K562 (cell line): Measurements from ENCODE around the gene MEIS2. TPM values are rescaled to one million over a fixed set of nuclear protein-coding genes. Genes with fewer than 3 reads are reported as not detected.

Source experiments
- CXXC5 ChIP-seq: fragments of 250-450 bp; sonication (Bioruptor Pico); IDR thresholded peaks from 2 replicates; pipeline ENCODE4 v1.8.0; 2022; ENCODE audit warnings: inconsistent platforms, mild to moderate bottlenecking, moderate library complexity
- ETV6 ChIP-seq, 3 experiments: fragments of 150-350 bp in 1 of 3; sonication (generic) in 1 of 3; formaldehyde crosslinking in 1 of 3; IDR thresholded peaks; 2 replicates each; pipeline versions ENCODE4 v1.6.1 to v1.8.0; 2014 to 2022; ENCODE audit warnings: borderline replicate concordance in 2 of 3, low read depth in 2 of 3, antibody characterized with exemption in 1 of 3, low read length in 1 of 3, mild to moderate bottlenecking in 1 of 3, missing genetic modification reagents in 1 of 3
- MEF2D ChIP-seq: conservative IDR thresholded peaks from 2 replicates; pipeline ENCODE4 v1.6.1; 2016; ENCODE audit warnings: low read depth, missing genetic modification characterization, missing compliant biosample characterization
- NR2C1 ChIP-seq, 2 experiments: fragments of 450-650 bp; IDR thresholded peaks; 2 replicates each; pipeline ENCODE4 v1.6.1; 2017; ENCODE audit warnings: mild to moderate bottlenecking in 2 of 2, antibody characterized with exemption in 1 of 2, inconsistent platforms in 1 of 2, missing compliant biosample characterization in 1 of 2, missing genetic modification characterization in 1 of 2
- RBM17 ChIP-seq: fragments of 200-400 bp; formaldehyde crosslinking; IDR thresholded peaks from 2 replicates; pipeline ENCODE4 v1.6.1; 2017; ENCODE audit warnings: low read depth, mild to moderate bottlenecking, low read length, borderline replicate concordance
- TAL1 ChIP-seq: fragments of 450-650 bp; IDR thresholded peaks from 2 replicates; pipeline ENCODE4 v1.6.1; 2016; ENCODE audit warnings: mild to moderate bottlenecking
- U2AF1 ChIP-seq: fragments of 200-400 bp; formaldehyde crosslinking; optimal IDR thresholded peaks from 2 replicates; pipeline ENCODE3; 2017; ENCODE audit warnings: mild to moderate bottlenecking, low read depth, low read length, moderate library complexity
- ZNF175 ChIP-seq: fragments of 200-800 bp; sonication (Bioruptor generic); IDR thresholded peaks from 2 replicates; pipeline ENCODE4 v1.6.1; 2016; ENCODE audit warnings: low read depth, mild to moderate bottlenecking, missing genetic modification characterization, missing compliant biosample characterization
- ZNF41 ChIP-seq: fragments of 250-450 bp; sonication (Bioruptor Pico); conservative IDR thresholded peaks from 2 replicates; pipeline ENCODE4 v1.4.0; 2020; ENCODE audit warnings: mild to moderate bottlenecking
- polyA plus RNA-seq, 8 experiments: library from polyadenylated mRNA; depleted of rRNA in 4 of 8; stranded (reverse) in 5 of 8; unstranded in 3 of 8; fragments of >200 nt; fragmentation: Nextera tagmentation in 2 of 8; fragmentation: Illumina TruSeq in 1 of 8; extraction: Ambion mirVana in 2 of 8; extraction: Trizol in 1 of 8; gene quantifications; 2 replicates each; pipeline versions ENCODE4 v1.2.1 to v1.2.3, GENCODE V29; 2011 to 2014; ENCODE audit warnings: inconsistent platforms in 1 of 8, missing spikeins in 1 of 8
- total RNA-seq, 7 experiments: library from RNA; depleted of rRNA in 6 of 7; stranded (reverse); fragments of >200 nt in 6 of 7; fragmentation: Illumina TruSeq in 2 of 7; extraction: Trizol in 2 of 7; gene quantifications; 2 replicates each; pipeline versions ENCODE4 v1.2.1 to v1.2.3, GENCODE V29; 2011 to 2021; ENCODE audit warnings: low replicate concordance in 1 of 7
- TF ChIP-seq, protein P1 (sequence below): fragments of 200-800 bp; sonication (Bioruptor generic); IDR thresholded peaks from 2 replicates; pipeline ENCODE4 v1.6.1; 2017; ENCODE audit warnings: missing genetic modification characterization, missing compliant biosample characterization
- TF ChIP-seq, protein P2 (sequence below), 2 experiments: fragments of 200-800 bp in 1 of 2; sonication (Bioruptor generic) in 1 of 2; sonication (generic) in 1 of 2; formaldehyde crosslinking in 1 of 2; IDR thresholded peaks in 1 of 2; conservative IDR thresholded peaks in 1 of 2; 2 replicates each; pipeline versions ENCODE4 v1.5.0 to v1.6.1; 2016 to 2020; ENCODE audit warnings: missing compliant biosample characterization in 1 of 2, missing genetic modification characterization in 1 of 2, missing genetic modification reagents in 1 of 2
- TF ChIP-seq, protein P3 (sequence below), 2 experiments: IDR thresholded peaks in 1 of 2; conservative IDR thresholded peaks in 1 of 2; 2 replicates each; pipeline ENCODE4 v1.6.1; 2016; ENCODE audit warnings: low read depth in 2 of 2, mild to moderate bottlenecking in 1 of 2, missing compliant biosample characterization in 1 of 2, missing genetic modification characterization in 1 of 2, moderate library complexity in 1 of 2

The MEIS2 gene
- total and polyA plus RNA-seq, 9 of the 15 experiments (the other 6 are each of a cell fraction or from before 2014, with no cell fraction given): 7.5 to 64.2 (median 22.3) TPM

DNA sequence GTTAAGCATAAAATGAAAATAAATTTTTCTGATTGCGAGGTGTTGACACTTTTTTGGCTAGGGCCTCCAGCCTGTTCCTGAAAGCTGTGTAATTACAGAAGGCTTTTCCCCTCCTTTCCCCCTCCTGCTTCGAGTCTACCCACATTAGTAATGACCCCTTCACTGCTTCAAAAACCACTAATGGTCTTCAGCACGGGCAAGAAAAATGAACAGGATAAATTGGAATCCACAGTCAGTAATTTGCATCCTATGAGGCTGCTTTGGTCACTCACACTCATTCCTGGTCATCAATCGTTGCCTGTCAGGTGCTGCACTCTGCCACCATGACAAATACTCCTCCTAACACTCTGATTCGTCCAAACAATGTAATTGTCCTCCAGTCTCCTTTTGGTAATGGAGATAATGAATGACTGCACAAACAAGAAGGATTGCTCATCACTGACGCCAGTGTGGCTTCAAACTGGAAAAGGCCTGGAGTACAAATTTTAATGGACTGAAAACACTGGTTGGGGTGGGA, 148.6 kb downstream of the MEIS2 start (continued):
- TF ChIP-seq ZNF41 (CRISPR knock-in tag) (no peak), CXXC5 (CRISPR knock-in tag) (0 out of 2 replicates have a peak, but pooled peaks have one; percentile 22), RBM17 (no peak), MEF2D (tag) (peak; percentile 55; the same call in 1 of the 2 replicates), ETV6 (IDR thresholded peaks at IDR 0.05; ENCODE audit: borderline replicate concordance in 1 of 2, low read depth in 2 of 2, low read length in 1 of 2) (no peak), ETV6 (CRISPR knock-in tag; IDR thresholded peaks at IDR 0.05; ENCODE audit: borderline replicate concordance) (no peak), U2AF1 (no peak), TAL1 (peak; percentile 56), ZNF175 (CRISPR knock-in tag) (no peak), NR2C1 (IDR thresholded peaks at IDR 0.05) (no peak), NR2C1 (tag; IDR thresholded peaks at IDR 0.05) (0 out of 2 replicates have a peak, but pooled peaks have one; percentile 18)
- TF ChIP-seq, protein P1, sequence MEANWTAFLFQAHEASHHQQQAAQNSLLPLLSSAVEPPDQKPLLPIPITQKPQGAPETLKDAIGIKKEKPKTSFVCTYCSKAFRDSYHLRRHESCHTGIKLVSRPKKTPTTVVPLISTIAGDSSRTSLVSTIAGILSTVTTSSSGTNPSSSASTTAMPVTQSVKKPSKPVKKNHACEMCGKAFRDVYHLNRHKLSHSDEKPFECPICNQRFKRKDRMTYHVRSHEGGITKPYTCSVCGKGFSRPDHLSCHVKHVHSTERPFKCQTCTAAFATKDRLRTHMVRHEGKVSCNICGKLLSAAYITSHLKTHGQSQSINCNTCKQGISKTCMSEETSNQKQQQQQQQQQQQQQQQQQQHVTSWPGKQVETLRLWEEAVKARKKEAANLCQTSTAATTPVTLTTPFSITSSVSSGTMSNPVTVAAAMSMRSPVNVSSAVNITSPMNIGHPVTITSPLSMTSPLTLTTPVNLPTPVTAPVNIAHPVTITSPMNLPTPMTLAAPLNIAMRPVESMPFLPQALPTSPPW (CRISPR knock-in tag): peak; percentile 27; the same call in 1 of the 2 replicates
- TF ChIP-seq, protein P2, sequence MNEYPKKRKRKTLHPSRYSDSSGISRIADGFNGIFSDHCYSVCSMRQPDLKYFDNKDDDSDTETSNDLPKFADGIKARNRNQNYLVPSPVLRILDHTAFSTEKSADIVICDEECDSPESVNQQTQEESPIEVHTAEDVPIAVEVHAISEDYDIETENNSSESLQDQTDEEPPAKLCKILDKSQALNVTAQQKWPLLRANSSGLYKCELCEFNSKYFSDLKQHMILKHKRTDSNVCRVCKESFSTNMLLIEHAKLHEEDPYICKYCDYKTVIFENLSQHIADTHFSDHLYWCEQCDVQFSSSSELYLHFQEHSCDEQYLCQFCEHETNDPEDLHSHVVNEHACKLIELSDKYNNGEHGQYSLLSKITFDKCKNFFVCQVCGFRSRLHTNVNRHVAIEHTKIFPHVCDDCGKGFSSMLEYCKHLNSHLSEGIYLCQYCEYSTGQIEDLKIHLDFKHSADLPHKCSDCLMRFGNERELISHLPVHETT (CRISPR knock-in tag; conservative IDR thresholded peaks at IDR 0.05 in 1 of 2, IDR thresholded peaks at IDR 0.05 in 1 of 2): 0 out of 4 replicates have a peak, but pooled peaks of 1 of the 2 experiments have one; percentile 45
- TF ChIP-seq, protein P3, sequence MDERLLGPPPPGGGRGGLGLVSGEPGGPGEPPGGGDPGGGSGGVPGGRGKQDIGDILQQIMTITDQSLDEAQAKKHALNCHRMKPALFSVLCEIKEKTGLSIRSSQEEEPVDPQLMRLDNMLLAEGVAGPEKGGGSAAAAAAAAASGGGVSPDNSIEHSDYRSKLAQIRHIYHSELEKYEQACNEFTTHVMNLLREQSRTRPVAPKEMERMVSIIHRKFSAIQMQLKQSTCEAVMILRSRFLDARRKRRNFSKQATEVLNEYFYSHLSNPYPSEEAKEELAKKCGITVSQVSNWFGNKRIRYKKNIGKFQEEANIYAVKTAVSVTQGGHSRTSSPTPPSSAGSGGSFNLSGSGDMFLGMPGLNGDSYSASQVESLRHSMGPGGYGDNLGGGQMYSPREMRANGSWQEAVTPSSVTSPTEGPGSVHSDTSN (CRISPR knock-in tag; IDR thresholded peaks at IDR 0.05; ENCODE audit: low read depth): peak; percentile 62; the same call in 1 of the 2 replicates
- TF ChIP-seq, protein P3 (tag; conservative IDR thresholded peaks at IDR 0.05; ENCODE audit: low read depth): peak; percentile 100
